ENCODE data around the gene DNAJC27. TPM values are rescaled to one million over a fixed set of nuclear protein-coding genes. Genes with fewer than 3 reads are reported as not detected.

DNAJC27 gene
- total and polyA plus RNA-seq, 3 donors from 2014 or later, result 33.3 to 59.7 (median 36.7) TPM

- Histone ChIP-seq H3K4me3 (peak overlapping the region; percentile 60), H3K9me3 (no peaks in the 10 kb centered on the region), H3K27me3 (no peaks in the 10 kb centered on the region), H3K27ac (peak overlapping the region; percentile 82 to 83), H3K36me3 (ENCODE audit: low read depth, missing control alignments) (no peaks in the 10 kb centered on the region), H3K4me1 (peaks cover 8% of the 10 kb centered on the region)
- WGBS, 2 donors, result 0% methylated on average over 3 to 55 of the region's 76 CpGs
- intact Hi-C loops (cut with DNase I; ENCODE audit: low total_unique reads), result no loop called here
- no peak for TF ChIP-seq POLR2A (IDR thresholded peaks at IDR 0.05)
- no peak for TF ChIP-seq CTCF (IDR thresholded peaks at IDR 0.05)
- DNase-seq, result no peak
Measured at GRCh38 chr2:24919506-24920097, 52.2 kb downstream of the DNAJC27 start.

- Histone ChIP-seq H3K36me3 (ENCODE audit: low read depth, missing control alignments) (no peaks in the 10 kb centered on the region), H3K27me3 (no peaks in the 10 kb centered on the region), H3K9me3 (no peaks in the 10 kb centered on the region), H3K4me3 (peak overlapping the region; percentile 60), H3K27ac (peak overlapping the region; percentile 82 to 83), H3K4me1 (peaks cover 8% of the 10 kb centered on the region)
- intact Hi-C loops (cut with DNase I; ENCODE audit: low total_unique reads), result no loop called here
- TF ChIP-seq CTCF (IDR thresholded peaks at IDR 0.05), result no peak
- no peak for TF ChIP-seq POLR2A (IDR thresholded peaks at IDR 0.05)
- peak; percentile 34 for DNase-seq
- WGBS, 2 donors, result 22% methylated on average over 10 to 13 of the region's 13 CpGs
Measured at GRCh38 chr2:24919037-24919505, 52.7 kb downstream of the DNAJC27 start.

DNA sequence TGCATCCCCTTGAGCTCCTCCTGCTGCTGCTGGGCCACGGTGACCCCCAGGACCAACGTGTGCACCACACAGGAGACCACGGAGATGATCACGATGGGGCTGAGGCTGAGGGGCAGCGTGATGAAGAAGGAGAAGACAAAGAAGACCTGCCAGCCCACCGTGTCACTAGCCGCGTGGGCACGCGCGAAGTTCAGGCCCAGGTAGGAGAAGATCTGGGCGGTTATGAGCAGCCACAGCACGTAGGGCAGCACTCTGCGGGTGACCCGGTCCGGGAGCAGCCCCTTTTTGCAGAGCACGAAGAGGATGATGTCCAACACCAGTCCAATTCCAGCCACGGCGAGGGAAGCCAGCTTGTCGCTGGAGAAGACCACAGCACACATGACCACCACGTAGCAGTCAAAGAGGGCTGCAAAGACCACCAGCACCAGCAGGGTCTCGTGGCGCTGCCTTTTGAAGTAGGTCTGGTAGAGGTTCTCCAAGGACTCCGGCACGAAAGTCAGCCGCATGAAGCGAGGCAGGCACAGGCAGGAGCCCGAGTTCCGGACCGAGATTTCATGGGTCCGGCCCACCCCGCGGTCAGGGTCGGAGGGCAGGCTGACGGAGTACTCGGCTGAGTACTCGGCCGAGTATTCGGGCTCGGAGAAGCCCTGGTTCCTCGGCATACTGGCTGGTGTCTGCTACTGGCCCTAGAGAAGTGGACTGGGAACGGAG lies 53.3 kb downstream of the DNAJC27 start:
- 40 to 52% methylated on average over 24 to 42 of the region's 42 CpGs for WGBS, 2 donors
- intact Hi-C loops (cut with DNase I; ENCODE audit: low total_unique reads), result no loop called here

GRCh38 chr2:24917731-24918325 lies 53.9 kb downstream of the DNAJC27 start:
- 69 to 86% methylated on average over 12 of the region's 12 CpGs for WGBS, 2 donors
- DNase-seq, result no peak
- no peaks in the 10 kb centered on the region for H3K36me3 ChIP-seq (ENCODE audit: low read depth, missing control alignments)
- H3K27ac ChIP-seq, result peak overlapping the region in 1 of 2 donors; percentile 83
- H3K27me3 ChIP-seq, result no peaks in the 10 kb centered on the region
- peaks cover 8% of the 10 kb centered on the region for H3K4me1 ChIP-seq
- H3K4me3 ChIP-seq, result peak overlapping the region in 1 of 2 donors; percentile 60
- TF ChIP-seq CTCF (IDR thresholded peaks at IDR 0.05), result no peak
- TF ChIP-seq POLR2A (IDR thresholded peaks at IDR 0.05), result no peak
- no peaks in the 10 kb centered on the region for H3K9me3 ChIP-seq
- intact Hi-C loops (cut with DNase I; ENCODE audit: low total_unique reads), result no loop called here

More for the DNA sequence above, 53.3 kb downstream of the DNAJC27 start:
- Histone ChIP-seq H3K27ac (peak overlapping the region; percentile 82 to 83), H3K27me3 (no peaks in the 10 kb centered on the region), H3K4me1 (peaks cover 8% of the 10 kb centered on the region), H3K9me3 (no peaks in the 10 kb centered on the region), H3K4me3 (peak overlapping the region; percentile 60), H3K36me3 (ENCODE audit: low read depth, missing control alignments) (no peaks in the 10 kb centered on the region)
- TF ChIP-seq POLR2A (IDR thresholded peaks at IDR 0.05), result no peak
- TF ChIP-seq CTCF (IDR thresholded peaks at IDR 0.05), result no peak
- DNase-seq, result no peak

All from testis (tissue), 3 donors.